HCT116 (cell line): Measurements from ENCODE around the gene SLC29A1. TPM values are rescaled to one million over a fixed set of nuclear protein-coding genes. Genes with fewer than 3 reads are reported as not detected.

ENCODE experiments used
- ATAC-seq: fragments of 200-7000 bp; cut with Tn5 transposase; 2 replicates; pipeline ENCODE4 v1.9.1; 2020; ENCODE audit warnings: mild to moderate bottlenecking, moderate library complexity
- BruUV-seq: library from RNA; stranded (reverse); fragments of 400-500 nt; replicated peaks from 2 replicates; lab custom pipeline; 2021; lab: Mats Ljungman, UMichigan
- CTCF ChIA-PET: fragments of 300-600 bp; sonication (Branson Sonifier 250); formaldehyde crosslinking; loops from one replicate; lab custom pipeline; 2021; ENCODE audit warnings: antibody characterized with exemption; lab: Charles Lee
- POLR2A ChIA-PET: fragments of 300-600, 350-600 bp; sonication (Branson Sonifier 250); formaldehyde crosslinking; loops from one replicate; lab custom pipeline; 2021; ENCODE audit warnings: antibody characterized with exemption; lab: Charles Lee
- RAD21 ChIA-PET, 2 experiments: fragments of 300-600 bp; sonication (Branson Sonifier 250); formaldehyde crosslinking; loops; one replicate each; lab custom pipeline; 2023; ENCODE audit warnings: low total read pairs in 2 of 2; ENCODE audit not compliant: uncharacterized antibody in 2 of 2, unreplicated experiment in 2 of 2, low non-redundant PET in 1 of 2; lab: Charles Lee
- DNase-seq: peaks from one replicate; pipeline ENCODE4 v3.0.0-alpha.2; 2010; ENCODE audit warnings: low read depth, low spot score
- H2AFZ ChIP-seq: fragments of 200-600 bp; shearing (Covaris generic), sonication (generic); 2 replicates; pipeline ENCODE4 v1.6.1; 2017; ENCODE audit warnings: low read depth, mixed run types, mixed read lengths, antibody characterized with exemption, low read length; ENCODE audit not compliant: poor library complexity, severe bottlenecking
- H3K27ac ChIP-seq: 2 replicates; pipeline ENCODE4 v1.5.1; 2012; ENCODE audit warnings: low read depth, low read length
- H3K27me3 ChIP-seq: fragments of 200-600 bp; sonication (generic); 2 replicates; pipeline ENCODE4 v1.6.1; 2016; ENCODE audit warnings: mixed run types, low read length, mixed read lengths; ENCODE audit not compliant: insufficient read depth
- H3K36me3 ChIP-seq, 2 experiments: fragments of 200-500 bp in 1 of 2; fragments of 200-600 bp in 1 of 2; sonication (Bioruptor generic) in 1 of 2; sonication (generic) in 1 of 2; 2 replicates each; pipeline versions ENCODE4 v1.5.1 to v1.6.1; 2014 to 2016; ENCODE audit warnings: low read length in 2 of 2, inconsistent platforms in 1 of 2, mixed read lengths in 1 of 2, mixed run types in 1 of 2; ENCODE audit not compliant: insufficient read depth in 2 of 2, control insufficient read depth in 1 of 2
- H3K4me1 ChIP-seq, 2 experiments: fragments of 200-600 bp in 1 of 2; sonication (generic) in 1 of 2; 2 replicates each; pipeline versions ENCODE4 v1.5.1 to v1.6.1; 2012 to 2017; ENCODE audit warnings: low read length in 2 of 2, inconsistent platforms in 1 of 2, mild to moderate bottlenecking in 1 of 2, mixed read lengths in 1 of 2, mixed run types in 1 of 2, moderate library complexity in 1 of 2; ENCODE audit not compliant: insufficient read depth in 2 of 2, control insufficient read depth in 1 of 2
- H3K4me2 ChIP-seq: fragments of 200-600 bp; sonication (generic); 2 replicates; pipeline ENCODE4 v1.6.1; 2017; ENCODE audit warnings: mixed run types, low read length, mixed read lengths
- H3K4me3 ChIP-seq, 2 experiments: fragments of 200-600 bp in 1 of 2; sonication (generic) in 1 of 2; replicated peaks in 1 of 2; 2 replicates each; pipeline ENCODE4 v1.5.1; 2011 to 2016; ENCODE audit warnings: low read length in 2 of 2, control low read depth in 1 of 2, low read depth in 1 of 2, mild to moderate bottlenecking in 1 of 2, mixed read lengths in 1 of 2, mixed run types in 1 of 2
- H3K79me2 ChIP-seq: fragments of 200-600 bp; sonication (generic); 2 replicates; pipeline ENCODE4 v1.6.1; 2017; ENCODE audit warnings: mild to moderate bottlenecking, mixed run types, low read length, moderate library complexity, mixed read lengths; ENCODE audit not compliant: insufficient read depth
- H3K9ac ChIP-seq: fragments of 200-600 bp; sonication (generic); 2 replicates; pipeline ENCODE4 v1.6.1; 2016; ENCODE audit warnings: low read length, mixed read lengths
- H3K9me2 ChIP-seq: fragments of 200-600 bp; sonication (generic), shearing (Covaris generic); 2 replicates; pipeline ENCODE4 v1.6.1; 2017; ENCODE audit warnings: mixed run types, mild to moderate bottlenecking, moderate library complexity; ENCODE audit not compliant: insufficient read depth
- H3K9me3 ChIP-seq, 2 experiments: fragments of 200-500 bp in 1 of 2; fragments of 200-600 bp in 1 of 2; sonication (Bioruptor generic) in 1 of 2; sonication (generic) in 1 of 2; 2 replicates each; pipeline ENCODE4 v1.6.1; 2014 to 2017; ENCODE audit warnings: low read length in 2 of 2, mixed read lengths in 2 of 2, inconsistent platforms in 1 of 2, low read depth in 1 of 2, mild to moderate bottlenecking in 1 of 2, mixed run types in 1 of 2, moderate library complexity in 1 of 2; ENCODE audit not compliant: control insufficient read depth in 1 of 2, insufficient read depth in 1 of 2
- H4K20me1 ChIP-seq: fragments of 200-600 bp; sonication (generic), shearing (Covaris generic); 2 replicates; pipeline ENCODE4 v1.6.1; 2017; ENCODE audit warnings: mixed run types, mild to moderate bottlenecking, moderate library complexity; ENCODE audit not compliant: insufficient read depth
- ATF3 ChIP-seq: IDR thresholded peaks from 2 replicates; pipeline ENCODE4 v1.6.1; 2012
- CBX3 ChIP-seq: IDR thresholded peaks from 2 replicates; pipeline ENCODE4 v1.6.1; 2012; ENCODE audit warnings: low read depth
- CEBPB ChIP-seq: IDR thresholded peaks from 2 replicates; pipeline ENCODE4 v1.6.1; 2012; ENCODE audit warnings: low read depth
- EGR1 ChIP-seq: IDR thresholded peaks from 2 replicates; pipeline ENCODE4 v1.6.1; 2012; ENCODE audit warnings: low read depth
- ELF1 ChIP-seq: IDR thresholded peaks from 2 replicates; pipeline ENCODE4 v1.6.1; 2012; ENCODE audit warnings: low read depth, borderline replicate concordance
- EZH2 ChIP-seq: fragments of 200-600 bp; sonication (generic); IDR thresholded peaks from 2 replicates; pipeline ENCODE4 v1.6.1; 2017; ENCODE audit warnings: antibody characterized with exemption, mixed run types
- EZH2phosphoT487 ChIP-seq: fragments of 200-600 bp; IDR thresholded peaks from 2 replicates; pipeline ENCODE4 v1.6.1; 2018; ENCODE audit warnings: antibody characterized with exemption, borderline replicate concordance
- FOSL1 ChIP-seq: IDR thresholded peaks from 2 replicates; pipeline ENCODE4 v1.6.1; 2012; ENCODE audit warnings: low read depth
- JUND ChIP-seq: IDR thresholded peaks from 2 replicates; pipeline ENCODE4 v1.6.1; 2012
- POLR2AphosphoS5 ChIP-seq: IDR thresholded peaks from 2 replicates; pipeline ENCODE4 v1.6.1; 2011; ENCODE audit warnings: mild to moderate bottlenecking, low read depth, low read length, moderate library complexity
- RAD21 ChIP-seq: IDR thresholded peaks from 2 replicates; pipeline ENCODE4 v1.6.1; 2012; ENCODE audit warnings: low read depth, mild to moderate bottlenecking
- SIN3A ChIP-seq: IDR thresholded peaks from 2 replicates; pipeline ENCODE4 v1.6.1; 2012; ENCODE audit warnings: low read depth
- SP1 ChIP-seq: IDR thresholded peaks from 2 replicates; pipeline ENCODE4 v1.6.1; 2012; ENCODE audit warnings: low read depth
- SRF ChIP-seq: IDR thresholded peaks from 2 replicates; pipeline ENCODE4 v1.6.1; 2012; ENCODE audit warnings: low read depth
- TCF7L2 ChIP-seq: IDR thresholded peaks from 2 replicates; pipeline ENCODE4 v1.7.0; 2011; ENCODE audit warnings: borderline replicate concordance, inconsistent platforms; ENCODE audit not compliant: insufficient read depth, insufficient read length; ENCODE audit errors: extremely low read depth
- YY1 ChIP-seq: IDR thresholded peaks from 2 replicates; pipeline ENCODE4 v1.6.1; 2011; ENCODE audit warnings: low read length, low read depth, moderate library complexity, mild to moderate bottlenecking; ENCODE audit not compliant: insufficient replicate concordance; ENCODE audit errors: extremely low read depth
- ZBTB33 ChIP-seq: IDR thresholded peaks from 2 replicates; pipeline ENCODE4 v1.6.1; 2011; ENCODE audit warnings: mild to moderate bottlenecking, low read length, moderate library complexity; ENCODE audit not compliant: insufficient replicate concordance; ENCODE audit errors: extremely low read depth
- ZFX ChIP-seq: fragments of 450-650 bp; IDR thresholded peaks from 2 replicates; pipeline ENCODE4 v1.6.1; 2017
- intact Hi-C: fragments of 100-400 bp; cut with micrococcal nuclease; formaldehyde crosslinking; loops from 2 replicates; pipeline ENCODE4 v1.10.0; 2022
- total RNA-seq: library from RNA; stranded (reverse); gene quantifications from one replicate; pipeline ENCODE4 v1.2.1, GENCODE V29; 2021; ENCODE audit not compliant: unreplicated experiment
- TF ChIP-seq, protein P1 (sequence below), 3 experiments: fragments of 200-600 bp in 1 of 3; sonication (generic) in 1 of 3; IDR thresholded peaks in 2 of 3; conservative IDR thresholded peaks in 1 of 3; 2 replicates each; pipeline ENCODE4 v1.5.1; 2012 to 2017; ENCODE audit warnings: low read depth in 2 of 3, low read length in 2 of 3, antibody characterized with exemption in 1 of 3, borderline replicate concordance in 1 of 3, control low read depth in 1 of 3, mild to moderate bottlenecking in 1 of 3, mixed read lengths in 1 of 3, mixed run types in 1 of 3, moderate library complexity in 1 of 3; ENCODE audit not compliant: insufficient read depth in 1 of 3

The SLC29A1 gene
- total RNA-seq, 1 experiment from 2014 or later: 67.6 TPM

DNA sequence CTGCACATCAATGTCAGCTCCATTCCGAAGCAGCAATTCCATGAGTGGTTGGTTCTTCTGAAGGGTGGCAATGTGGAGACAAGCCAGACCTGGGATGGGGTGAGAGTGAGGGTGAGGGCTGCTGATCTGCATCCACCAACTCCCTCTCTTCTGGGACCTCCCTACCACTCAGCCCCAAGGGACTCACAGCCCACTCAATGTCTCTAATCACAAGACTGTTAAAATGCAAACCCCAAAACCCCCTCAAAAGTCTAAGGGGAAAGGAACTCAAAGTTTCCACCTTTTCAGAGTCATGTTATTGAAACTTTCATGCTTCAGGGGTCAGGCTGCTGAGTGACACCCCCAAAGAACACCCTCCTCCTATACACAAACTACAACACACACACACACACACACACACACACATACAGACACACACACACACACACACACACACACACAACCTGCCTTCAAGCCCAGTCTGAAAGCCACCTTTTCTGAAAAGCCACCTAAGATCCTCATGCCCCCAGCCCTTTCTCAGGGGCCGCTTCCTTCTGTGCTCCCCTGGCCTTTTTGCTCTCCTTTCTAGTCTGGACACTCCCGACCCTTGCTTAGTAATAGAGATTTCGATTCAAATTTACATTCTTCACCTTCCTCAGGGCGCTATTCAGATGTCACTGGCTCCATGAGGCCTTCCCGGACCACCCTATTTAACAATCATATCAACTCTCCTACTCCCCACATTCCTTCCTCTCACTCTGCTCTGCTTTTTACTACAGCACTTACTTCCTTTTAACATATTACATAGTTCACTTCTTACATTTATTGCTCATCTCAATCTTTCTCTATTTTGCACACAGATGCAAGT lies 37.3 kb downstream of the SLC29A1 start:
- H3K79me2 ChIP-seq: peaks cover 36% of the 10 kb centered on the region
- no TSS peak for BruUV-seq
- no peaks in the 10 kb centered on the region for H3K9me3 ChIP-seq
- ChIA-PET RAD21 (no interaction called here), POLR2A (no interaction called here), CTCF (no interaction called here)
- ATAC-seq: no peak
- no peak overlapping the region for H3K27ac ChIP-seq
- H3K9me2 ChIP-seq: no peaks in the 10 kb centered on the region
- H3K36me3 ChIP-seq: peaks cover 4 to 10% of the 10 kb centered on the region in 2 experiments; a peak in 2 of 4 replicates
- DNase-seq: no peak
- no peaks in the 10 kb centered on the region for H3K27me3 ChIP-seq
- H3K4me3 ChIP-seq: no peak overlapping the region
- H3K9ac ChIP-seq: no peak overlapping the region
- no peak overlapping the region for H2AFZ ChIP-seq
- no peak overlapping the region for H3K4me2 ChIP-seq
- TF ChIP-seq ATF3: no peak
- TF ChIP-seq, protein P1, sequence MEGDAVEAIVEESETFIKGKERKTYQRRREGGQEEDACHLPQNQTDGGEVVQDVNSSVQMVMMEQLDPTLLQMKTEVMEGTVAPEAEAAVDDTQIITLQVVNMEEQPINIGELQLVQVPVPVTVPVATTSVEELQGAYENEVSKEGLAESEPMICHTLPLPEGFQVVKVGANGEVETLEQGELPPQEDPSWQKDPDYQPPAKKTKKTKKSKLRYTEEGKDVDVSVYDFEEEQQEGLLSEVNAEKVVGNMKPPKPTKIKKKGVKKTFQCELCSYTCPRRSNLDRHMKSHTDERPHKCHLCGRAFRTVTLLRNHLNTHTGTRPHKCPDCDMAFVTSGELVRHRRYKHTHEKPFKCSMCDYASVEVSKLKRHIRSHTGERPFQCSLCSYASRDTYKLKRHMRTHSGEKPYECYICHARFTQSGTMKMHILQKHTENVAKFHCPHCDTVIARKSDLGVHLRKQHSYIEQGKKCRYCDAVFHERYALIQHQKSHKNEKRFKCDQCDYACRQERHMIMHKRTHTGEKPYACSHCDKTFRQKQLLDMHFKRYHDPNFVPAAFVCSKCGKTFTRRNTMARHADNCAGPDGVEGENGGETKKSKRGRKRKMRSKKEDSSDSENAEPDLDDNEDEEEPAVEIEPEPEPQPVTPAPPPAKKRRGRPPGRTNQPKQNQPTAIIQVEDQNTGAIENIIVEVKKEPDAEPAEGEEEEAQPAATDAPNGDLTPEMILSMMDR (IDR thresholded peaks at IDR 0.05 in 2 of 3, conservative IDR thresholded peaks at IDR 0.05 in 1 of 3; ENCODE audit: borderline replicate concordance in 1 of 3, insufficient read depth in 1 of 3, low read depth in 2 of 3, low read length in 2 of 3): no peak
- TF ChIP-seq ELF1: no peak
- no peak for TF ChIP-seq CBX3
- no peak for TF ChIP-seq RAD21
- no peak for TF ChIP-seq TCF7L2
- no peak for TF ChIP-seq POLR2AphosphoS5
- no peak for TF ChIP-seq ZFX
- no peak for TF ChIP-seq YY1
- TF ChIP-seq EZH2phosphoT487: no peak
- no peak for TF ChIP-seq SRF
- no peak for TF ChIP-seq JUND
- TF ChIP-seq SP1: no peak
- TF ChIP-seq SIN3A: no peak
- no peak for TF ChIP-seq EGR1
- TF ChIP-seq FOSL1: no peak
- TF ChIP-seq ZBTB33: no peak
- TF ChIP-seq EZH2: no peak
- TF ChIP-seq CEBPB: no peak
- intact Hi-C loops: no loop called here
- H4K20me1 ChIP-seq: peaks cover 2% of the 10 kb centered on the region; the same call in 1 of the 2 replicates
- peaks cover 10 to 39% of the 10 kb centered on the region in 2 experiments for H3K4me1 ChIP-seq
